Upper lobe of left lung (tissue), 4 donors: ENCODE measurements around the gene CD248.

Source experiments
- POLR2A ChIP-seq, 4 donors: fragments of 450-650 bp; IDR thresholded peaks; one replicate each; pipeline ENCODE4 v1.5.1; 2016 to 2017; ENCODE audit warnings: antibody characterized with exemption in 4 of 4, mild to moderate bottlenecking in 2 of 4
- TF ChIP-seq, protein P1 (sequence below), 6 experiments: fragments of 450-650 bp in 4 of 6; fragments of 200-600 bp in 2 of 6; sonication (generic) in 2 of 6; IDR thresholded peaks; one replicate each; pipeline ENCODE4 v1.5.1; 2016 to 2019; ENCODE audit warnings: antibody characterized with exemption in 6 of 6

DNA sequence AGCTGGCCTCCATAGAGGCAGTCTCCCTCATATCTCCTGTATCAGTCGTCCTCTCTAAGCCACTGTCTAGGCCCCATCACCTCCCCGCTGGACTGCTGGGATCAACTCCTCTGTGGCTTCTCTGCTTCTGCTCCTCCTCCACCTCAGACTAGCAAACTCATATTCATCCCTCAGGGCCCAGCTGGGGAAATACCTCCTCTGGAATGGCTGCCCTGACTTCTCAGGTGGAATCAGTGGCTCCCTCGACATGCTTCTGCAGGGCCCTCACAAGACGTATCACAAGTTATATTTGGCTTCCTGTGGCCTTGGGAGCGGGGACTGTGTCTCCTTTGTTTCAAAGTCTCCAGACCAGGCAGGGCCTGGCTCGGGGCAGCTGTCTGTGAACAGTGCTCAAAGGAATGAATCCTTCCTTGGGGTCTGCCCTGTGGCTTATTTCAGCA, 44.7 kb upstream of the CD248 start:
- no peak for TF ChIP-seq POLR2A (IDR thresholded peaks at IDR 0.05)
- TF ChIP-seq, protein P1, sequence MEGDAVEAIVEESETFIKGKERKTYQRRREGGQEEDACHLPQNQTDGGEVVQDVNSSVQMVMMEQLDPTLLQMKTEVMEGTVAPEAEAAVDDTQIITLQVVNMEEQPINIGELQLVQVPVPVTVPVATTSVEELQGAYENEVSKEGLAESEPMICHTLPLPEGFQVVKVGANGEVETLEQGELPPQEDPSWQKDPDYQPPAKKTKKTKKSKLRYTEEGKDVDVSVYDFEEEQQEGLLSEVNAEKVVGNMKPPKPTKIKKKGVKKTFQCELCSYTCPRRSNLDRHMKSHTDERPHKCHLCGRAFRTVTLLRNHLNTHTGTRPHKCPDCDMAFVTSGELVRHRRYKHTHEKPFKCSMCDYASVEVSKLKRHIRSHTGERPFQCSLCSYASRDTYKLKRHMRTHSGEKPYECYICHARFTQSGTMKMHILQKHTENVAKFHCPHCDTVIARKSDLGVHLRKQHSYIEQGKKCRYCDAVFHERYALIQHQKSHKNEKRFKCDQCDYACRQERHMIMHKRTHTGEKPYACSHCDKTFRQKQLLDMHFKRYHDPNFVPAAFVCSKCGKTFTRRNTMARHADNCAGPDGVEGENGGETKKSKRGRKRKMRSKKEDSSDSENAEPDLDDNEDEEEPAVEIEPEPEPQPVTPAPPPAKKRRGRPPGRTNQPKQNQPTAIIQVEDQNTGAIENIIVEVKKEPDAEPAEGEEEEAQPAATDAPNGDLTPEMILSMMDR (IDR thresholded peaks at IDR 0.05): no peak
